Neutrophil (primary cell): ENCODE data around the gene ECSIT.
"Not testable (repeated sequence)": the region's sequence is repeated elsewhere in the genome, so short reads cannot be mapped to it uniquely, and the experiment has no call there.

Source experiments
- H3K27ac ChIP-seq: fragments of 200-600 bp; sonication (generic); 2 replicates; pipeline ENCODE4 v1.5.1; 2016; ENCODE audit warnings: mild to moderate bottlenecking, moderate library complexity
- H3K27me3 ChIP-seq: fragments of 200-600 bp; sonication (generic); 2 replicates; pipeline ENCODE4 v1.6.0; 2016; ENCODE audit warnings: mild to moderate bottlenecking
- H3K36me3 ChIP-seq: fragments of 200-600 bp; sonication (generic); 2 replicates; pipeline ENCODE4 v1.5.1; 2017
- H3K4me1 ChIP-seq, 2 experiments: fragments of 200-600 bp in 1 of 2; sonication (generic) in 1 of 2; 1 replicate in 1 of 2; 2 replicates in 1 of 2; pipeline versions ENCODE4 v1.5.1 to v1.6.1; 2013 to 2016; ENCODE audit warnings: low read depth in 1 of 2, low read length in 1 of 2, mild to moderate bottlenecking in 1 of 2, moderate library complexity in 1 of 2; ENCODE audit not compliant: control insufficient read depth in 1 of 2, insufficient read depth in 1 of 2
- H3K4me3 ChIP-seq, 2 experiments: fragments of 200-600 bp in 1 of 2; sonication (generic) in 1 of 2; 1 replicate in 1 of 2; 2 replicates in 1 of 2; pipeline ENCODE4 v1.5.1; 2013 to 2016; ENCODE audit warnings: low read depth in 1 of 2, low read length in 1 of 2, mild to moderate bottlenecking in 1 of 2, moderate library complexity in 1 of 2
- H3K9me3 ChIP-seq: fragments of 200-600 bp; sonication (generic); 2 replicates; pipeline ENCODE4 v1.5.1; 2016
- CTCF ChIP-seq: fragments of 200-600 bp; sonication (generic); IDR thresholded peaks from 2 replicates; pipeline ENCODE4 v1.5.1; 2016; ENCODE audit warnings: antibody characterized with exemption

Gene ECSIT

GRCh38 chr19:11570039-11570462 lies 41.1 kb upstream of the ECSIT start:
- no peaks in the 10 kb centered on the region for H3K9me3 ChIP-seq
- no peaks in the 10 kb centered on the region for H3K4me1 ChIP-seq
- H3K27me3 ChIP-seq: no peaks in the 10 kb centered on the region
- no peak for TF ChIP-seq CTCF
- no peak overlapping the region for H3K27ac ChIP-seq
- H3K36me3 ChIP-seq: no peaks in the 10 kb centered on the region
- no peak overlapping the region for H3K4me3 ChIP-seq

GRCh38 chr19:11566164-11566563 lies 37.2 kb upstream of the ECSIT start:
- no peaks in the 10 kb centered on the region for H3K36me3 ChIP-seq
- no peaks in the 10 kb centered on the region for H3K9me3 ChIP-seq
- no peak for TF ChIP-seq CTCF
- no peak overlapping the region for H3K27ac ChIP-seq
- H3K27me3 ChIP-seq: no peaks in the 10 kb centered on the region
- no peak overlapping the region for H3K4me3 ChIP-seq
- H3K4me1 ChIP-seq: no peaks in the 10 kb centered on the region

GRCh38 chr19:11565649-11565980 lies 36.7 kb upstream of the ECSIT start:
- not testable (repeated sequence) for H3K4me3 ChIP-seq, H3K36me3 ChIP-seq, H3K27ac ChIP-seq, H3K9me3 ChIP-seq, H3K27me3 ChIP-seq, H3K4me1 ChIP-seq

GRCh38 chr19:11564082-11564807 lies 35.3 kb upstream of the ECSIT start:
- H3K36me3 ChIP-seq, H3K27me3 ChIP-seq, H3K9me3 ChIP-seq, H3K27ac ChIP-seq, H3K4me3 ChIP-seq: not testable (repeated sequence)
- peaks cover 13 to 15% of the 10 kb centered on the region in 2 experiments for H3K4me1 ChIP-seq

GRCh38 chr19:11563532-11563931 lies 34.6 kb upstream of the ECSIT start:
- Histone ChIP-seq H3K27ac (no peak overlapping the region), H3K4me1 (peaks cover 16 to 19% of the 10 kb centered on the region in 2 experiments), H3K36me3 (no peaks in the 10 kb centered on the region), H3K27me3 (no peaks in the 10 kb centered on the region), H3K9me3 (no peaks in the 10 kb centered on the region), H3K4me3 (no peak overlapping the region)
- no peak for TF ChIP-seq CTCF

GRCh38 chr19:11560404-11561051 lies 31.6 kb upstream of the ECSIT start:
- Histone ChIP-seq H3K27me3 (no peaks in the 10 kb centered on the region), H3K9me3 (no peaks in the 10 kb centered on the region), H3K36me3 (peaks cover under 1% of the 10 kb centered on the region), H3K4me1 (peaks cover 24 to 25% of the 10 kb centered on the region in 2 experiments), H3K4me3 (no peak overlapping the region), H3K27ac (no peak overlapping the region)
- peak; percentile 59 for TF ChIP-seq CTCF
